ENCODE data around the gene ARL4C.

Gene ARL4C

GRCh38 chr2:234462218-234462992 lies 34.5 kb downstream of the ARL4C start:
- Histone ChIP-seq H3K9me3 (ENCODE audit: low read length) (no peaks in the 10 kb centered on the region), H2AFZ (ENCODE audit: low read length) (no peak overlapping the region), H3K4me3 (ENCODE audit: low read depth, low read length, poor library complexity, severe bottlenecking) (no peak overlapping the region), H3F3A (ENCODE audit: insufficient read depth, low read length) (no peaks in the 10 kb centered on the region), H4K20me1 (ENCODE audit: insufficient read depth, low read length) (no peaks in the 10 kb centered on the region), H3K79me2 (ENCODE audit: insufficient read depth, low read length) (no peaks in the 10 kb centered on the region), H3K27ac (ENCODE audit: low read depth, low read length, poor library complexity, severe bottlenecking) (no peak overlapping the region), H3K4me1 (ENCODE audit: insufficient read depth, low read length, severe bottlenecking) (no peaks in the 10 kb centered on the region), H3K27me3 (ENCODE audit: insufficient read depth, low read length) (no peaks in the 10 kb centered on the region), H3K9ac (ENCODE audit: low read length) (no peak overlapping the region), H3K36me3 (ENCODE audit: insufficient read depth, low read length) (no peaks in the 10 kb centered on the region), H3K9me2 (ENCODE audit: low read depth, low read length) (no peaks in the 10 kb centered on the region), H3K4me2 (ENCODE audit: low read length) (no peak overlapping the region)
- TF ChIP-seq CTCF (IDR thresholded peaks at IDR 0.05; ENCODE audit: low read length) (no peak), EZH2 (IDR thresholded peaks at IDR 0.05; ENCODE audit: borderline replicate concordance, low read length) (no peak)

- no peak overlapping the region for H3K27ac ChIP-seq (ENCODE audit: low read depth, low read length, poor library complexity, severe bottlenecking)
- H3K4me1 ChIP-seq (ENCODE audit: insufficient read depth, low read length, severe bottlenecking) = peaks cover 12% of the 10 kb centered on the region
- H3K4me2 ChIP-seq (ENCODE audit: low read length) = no peak overlapping the region
- TF ChIP-seq EZH2 (IDR thresholded peaks at IDR 0.05; ENCODE audit: borderline replicate concordance, low read length) = no peak
- TF ChIP-seq CTCF (IDR thresholded peaks at IDR 0.05; ENCODE audit: low read length) = no peak
- H3K27me3 ChIP-seq (ENCODE audit: insufficient read depth, low read length) = no peaks in the 10 kb centered on the region
- H2AFZ ChIP-seq (ENCODE audit: low read length) = no peak overlapping the region
- no peaks in the 10 kb centered on the region for H3K79me2 ChIP-seq (ENCODE audit: insufficient read depth, low read length)
- H3K9me2 ChIP-seq (ENCODE audit: low read depth, low read length) = no peaks in the 10 kb centered on the region
- H3K36me3 ChIP-seq (ENCODE audit: insufficient read depth, low read length) = no peaks in the 10 kb centered on the region
- H3K9me3 ChIP-seq (ENCODE audit: low read length) = no peaks in the 10 kb centered on the region; the same call in 1 of the 2 replicates
- no peak overlapping the region for H3K4me3 ChIP-seq (ENCODE audit: low read depth, low read length, poor library complexity, severe bottlenecking)
- H4K20me1 ChIP-seq (ENCODE audit: insufficient read depth, low read length) = no peaks in the 10 kb centered on the region
- H3F3A ChIP-seq (ENCODE audit: insufficient read depth, low read length) = no peaks in the 10 kb centered on the region
- H3K9ac ChIP-seq (ENCODE audit: low read length) = no peak overlapping the region
Measured at GRCh38 chr2:234459401-234460009, 37.4 kb downstream of the ARL4C start.

GRCh38 chr2:234458466-234458865 lies 38.4 kb downstream of the ARL4C start:
- Histone ChIP-seq H3K9me2 (ENCODE audit: low read depth, low read length) (no peaks in the 10 kb centered on the region), H3K27me3 (ENCODE audit: insufficient read depth, low read length) (no peaks in the 10 kb centered on the region), H3K79me2 (ENCODE audit: insufficient read depth, low read length) (no peaks in the 10 kb centered on the region), H3K9me3 (ENCODE audit: low read length) (no peaks in the 10 kb centered on the region; the same call in 1 of the 2 replicates), H3K4me3 (ENCODE audit: low read depth, low read length, poor library complexity, severe bottlenecking) (no peak overlapping the region), H3K9ac (ENCODE audit: low read length) (no peak overlapping the region), H3K36me3 (ENCODE audit: insufficient read depth, low read length) (no peaks in the 10 kb centered on the region), H3K4me1 (ENCODE audit: insufficient read depth, low read length, severe bottlenecking) (peaks cover 19% of the 10 kb centered on the region), H2AFZ (ENCODE audit: low read length) (no peak overlapping the region), H4K20me1 (ENCODE audit: insufficient read depth, low read length) (no peaks in the 10 kb centered on the region), H3K27ac (ENCODE audit: low read depth, low read length, poor library complexity, severe bottlenecking) (no peak overlapping the region), H3F3A (ENCODE audit: insufficient read depth, low read length) (no peaks in the 10 kb centered on the region), H3K4me2 (ENCODE audit: low read length) (no peak overlapping the region)
- no peak for TF ChIP-seq EZH2 (IDR thresholded peaks at IDR 0.05; ENCODE audit: borderline replicate concordance, low read length)
- no peak for TF ChIP-seq CTCF (IDR thresholded peaks at IDR 0.05; ENCODE audit: low read length)

Data from OCI-LY1 (cell line).